Cerebellar nuclear complex (tissue), 1 donor: ENCODE data around the gene YWHAB.

Experiments used
- DNase-seq, 2 experiments: peaks; one replicate each; lab custom pipeline; 2025; lab: John Stamatoyannopoulos, UW

The YWHAB gene

DNA sequence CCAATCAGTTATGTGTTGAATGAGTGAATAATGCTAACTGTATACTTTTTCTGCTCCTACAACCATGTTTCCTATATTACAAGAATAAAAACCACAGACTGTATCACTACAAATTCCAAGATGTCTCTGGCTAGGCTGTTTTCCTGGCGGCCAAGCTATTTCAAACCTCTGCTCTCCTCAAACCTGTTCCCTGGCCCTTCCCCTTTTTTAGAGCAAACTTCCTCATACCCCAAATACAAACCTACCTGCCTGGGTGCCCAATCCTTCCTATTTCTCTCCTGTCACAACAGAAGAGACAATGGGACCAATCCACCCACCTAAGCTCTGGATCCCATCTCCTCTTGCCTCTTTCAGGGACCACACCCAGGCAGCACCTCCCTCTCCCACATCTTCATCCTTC lies 67.2 kb downstream of the YWHAB start:
- DNase-seq = no peak

DNA sequence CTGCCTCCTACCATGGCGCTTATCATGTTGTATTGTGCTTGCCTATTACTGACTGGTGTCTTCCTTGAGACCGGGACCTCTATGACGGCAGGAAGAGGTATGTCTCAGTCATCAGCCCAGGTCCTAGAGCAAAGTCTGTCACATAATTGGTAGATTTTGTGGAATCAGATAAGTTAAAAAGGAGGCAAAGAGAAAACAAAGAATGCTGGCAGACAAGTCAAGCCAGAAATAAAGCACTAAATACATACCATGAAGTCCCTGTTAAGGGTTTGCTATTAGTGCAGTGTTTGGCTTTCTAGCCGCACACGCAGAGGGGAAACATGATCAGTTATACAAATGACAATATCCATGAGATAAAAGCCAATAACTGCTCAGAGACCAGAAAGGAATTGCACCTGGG lies 68.7 kb downstream of the YWHAB start:
- no peak for DNase-seq

DNA sequence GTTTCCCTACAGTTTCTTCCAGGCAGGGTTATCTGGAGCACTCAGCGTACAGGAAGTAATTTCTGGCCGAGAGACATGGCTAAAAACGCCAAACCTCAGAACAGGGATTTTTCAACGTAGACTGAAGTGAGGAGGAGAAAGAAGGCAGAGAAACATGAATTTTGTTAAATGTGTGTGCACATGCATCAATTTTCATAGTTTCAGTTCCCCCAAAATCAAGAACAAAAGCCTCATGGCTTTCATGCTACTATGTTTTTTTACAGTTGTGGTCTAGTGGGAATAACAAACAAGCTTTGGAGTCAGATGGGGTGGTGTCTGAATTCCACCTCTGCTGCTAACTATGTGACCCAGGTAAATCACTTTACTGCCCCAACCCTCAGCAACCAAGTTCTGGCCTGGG lies 69.8 kb downstream of the YWHAB start:
- DNase-seq = no peak

DNA sequence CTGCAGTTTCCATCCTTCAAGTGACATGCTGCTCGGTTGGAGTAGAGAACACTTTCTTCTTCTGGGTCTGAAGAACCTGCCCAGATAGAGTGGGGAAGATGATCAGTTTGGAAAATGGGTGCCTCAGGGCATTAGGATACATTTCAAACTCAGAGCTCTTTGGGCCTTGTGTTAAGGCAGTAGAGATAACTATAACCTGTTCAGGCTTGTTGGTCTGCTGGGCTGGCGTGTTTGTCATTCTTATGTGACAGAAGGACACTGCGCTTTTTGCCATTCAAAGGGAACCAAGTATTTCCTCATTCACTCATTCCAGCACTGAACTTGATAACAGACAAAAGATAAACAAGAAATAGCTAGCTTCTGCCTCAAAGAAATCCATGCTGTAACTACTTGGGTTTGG lies 70.9 kb downstream of the YWHAB start:
- no peak for DNase-seq
